ENCODE results near the gene ZFP91.

- no peak for TF ChIP-seq POLR2AphosphoS5 (IDR thresholded peaks at IDR 0.05)
- TF ChIP-seq, protein P1, sequence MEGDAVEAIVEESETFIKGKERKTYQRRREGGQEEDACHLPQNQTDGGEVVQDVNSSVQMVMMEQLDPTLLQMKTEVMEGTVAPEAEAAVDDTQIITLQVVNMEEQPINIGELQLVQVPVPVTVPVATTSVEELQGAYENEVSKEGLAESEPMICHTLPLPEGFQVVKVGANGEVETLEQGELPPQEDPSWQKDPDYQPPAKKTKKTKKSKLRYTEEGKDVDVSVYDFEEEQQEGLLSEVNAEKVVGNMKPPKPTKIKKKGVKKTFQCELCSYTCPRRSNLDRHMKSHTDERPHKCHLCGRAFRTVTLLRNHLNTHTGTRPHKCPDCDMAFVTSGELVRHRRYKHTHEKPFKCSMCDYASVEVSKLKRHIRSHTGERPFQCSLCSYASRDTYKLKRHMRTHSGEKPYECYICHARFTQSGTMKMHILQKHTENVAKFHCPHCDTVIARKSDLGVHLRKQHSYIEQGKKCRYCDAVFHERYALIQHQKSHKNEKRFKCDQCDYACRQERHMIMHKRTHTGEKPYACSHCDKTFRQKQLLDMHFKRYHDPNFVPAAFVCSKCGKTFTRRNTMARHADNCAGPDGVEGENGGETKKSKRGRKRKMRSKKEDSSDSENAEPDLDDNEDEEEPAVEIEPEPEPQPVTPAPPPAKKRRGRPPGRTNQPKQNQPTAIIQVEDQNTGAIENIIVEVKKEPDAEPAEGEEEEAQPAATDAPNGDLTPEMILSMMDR (IDR thresholded peaks at IDR 0.05): no peak
- no peak for TF ChIP-seq EP300 (IDR thresholded peaks at IDR 0.05)
Measured at GRCh38 chr11:58636587-58636986, 57.7 kb downstream of the ZFP91 start.
